Uterus (tissue), 4 donors: ENCODE data around the gene ATP6AP2. TPM values are rescaled to one million over a fixed set of nuclear protein-coding genes. Genes with fewer than 3 reads are reported as not detected.

Experiments used
- DNase-seq, 2 donors: peaks; one replicate each; pipeline ENCODE4 v3.0.0-alpha.2; 2019 to 2020
- H3K27ac ChIP-seq, 2 donors: fragments of 200-600 bp; sonication (generic); 1 replicate in 1 of 2; 2 replicates in 1 of 2; pipeline ENCODE4 v1.5.1; 2016 to 2018
- H3K27me3 ChIP-seq, 2 donors: fragments of 200-600 bp; sonication (generic); one replicate each; pipeline ENCODE4 v1.5.1; 2018 to 2019; ENCODE audit warnings: control low read depth in 1 of 2
- H3K36me3 ChIP-seq, 2 donors: fragments of 200-600 bp; sonication (generic); one replicate each; pipeline ENCODE4 v1.5.1; 2019; ENCODE audit warnings: control low read depth in 1 of 2
- H3K4me1 ChIP-seq, 2 donors: fragments of 200-600 bp; sonication (generic); one replicate each; pipeline ENCODE4 v1.5.1; 2018 to 2019; ENCODE audit warnings: control low read depth in 1 of 2
- H3K4me3 ChIP-seq, 2 donors: fragments of 200-600 bp; sonication (generic); 1 replicate in 1 of 2; 2 replicates in 1 of 2; pipeline ENCODE4 v1.5.1; 2018 to 2019; ENCODE audit warnings: mild to moderate bottlenecking in 1 of 2
- H3K9me3 ChIP-seq, 2 donors: fragments of 200-600 bp; sonication (generic); one replicate each; pipeline ENCODE4 v1.5.1; 2019; ENCODE audit warnings: control low read depth in 1 of 2
- POLR2A ChIP-seq, 2 donors: fragments of 450-650 bp; IDR thresholded peaks; one replicate each; pipeline ENCODE4 v1.6.1; 2016; ENCODE audit warnings: antibody characterized with exemption in 2 of 2, mild to moderate bottlenecking in 1 of 2, moderate library complexity in 1 of 2
- intact Hi-C: fragments of 100-400 bp; cut with DNase I; formaldehyde crosslinking; loops from one replicate; pipeline ENCODE4 v1.15.1; 2023; ENCODE audit warnings: low total_unique reads
- total RNA-seq, 4 donors: library from RNA; depleted of rRNA in 3 of 4; stranded (reverse); fragments of >200 nt in 3 of 4; gene quantifications; one replicate each; pipeline versions ENCODE4 v1.1.0 to v1.2.4, GENCODE V29; 2014 to 2023
- TF ChIP-seq, protein P1 (sequence below), 4 experiments: fragments of 200-600 bp in 2 of 4; fragments of 450-650 bp in 2 of 4; sonication (generic) in 2 of 4; IDR thresholded peaks; one replicate each; pipeline ENCODE4 v1.5.1; 2016 to 2019; ENCODE audit warnings: antibody characterized with exemption in 4 of 4, mild to moderate bottlenecking in 2 of 4, moderate library complexity in 1 of 4
- donor health status: DM: yes; HTN: yes; CAD: no.

The ATP6AP2 gene
- total RNA-seq, 4 donors from 2014 or later = 66.8 to 130 (median 94.5) TPM

DNA sequence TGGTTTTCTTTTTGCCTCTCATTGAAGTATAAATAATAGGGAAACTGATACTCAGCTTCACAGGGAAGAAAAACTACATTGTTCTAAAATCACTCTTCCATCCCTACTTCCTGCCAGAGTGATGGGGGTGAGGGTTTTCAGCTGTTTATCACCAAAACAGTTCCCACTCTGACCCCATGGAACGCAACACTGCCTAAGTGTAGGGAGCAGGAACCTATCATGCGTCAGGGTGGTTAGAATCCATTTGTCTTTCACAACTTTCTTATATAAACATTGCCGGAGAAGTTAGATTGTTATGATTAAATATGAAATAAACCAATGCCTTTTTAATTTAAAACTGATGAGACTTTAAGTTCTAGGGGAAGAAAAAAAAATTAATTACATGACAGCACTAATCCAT lies 26.6 kb downstream of the ATP6AP2 start:
- Histone ChIP-seq H3K4me1 (no peaks in the 10 kb centered on the region), H3K9me3 (no peaks in the 10 kb centered on the region), H3K4me3 (no peak overlapping the region), H3K27ac (no peak overlapping the region), H3K36me3 (no peaks in the 10 kb centered on the region), H3K27me3 (no peaks in the 10 kb centered on the region)
- TF ChIP-seq, protein P1, sequence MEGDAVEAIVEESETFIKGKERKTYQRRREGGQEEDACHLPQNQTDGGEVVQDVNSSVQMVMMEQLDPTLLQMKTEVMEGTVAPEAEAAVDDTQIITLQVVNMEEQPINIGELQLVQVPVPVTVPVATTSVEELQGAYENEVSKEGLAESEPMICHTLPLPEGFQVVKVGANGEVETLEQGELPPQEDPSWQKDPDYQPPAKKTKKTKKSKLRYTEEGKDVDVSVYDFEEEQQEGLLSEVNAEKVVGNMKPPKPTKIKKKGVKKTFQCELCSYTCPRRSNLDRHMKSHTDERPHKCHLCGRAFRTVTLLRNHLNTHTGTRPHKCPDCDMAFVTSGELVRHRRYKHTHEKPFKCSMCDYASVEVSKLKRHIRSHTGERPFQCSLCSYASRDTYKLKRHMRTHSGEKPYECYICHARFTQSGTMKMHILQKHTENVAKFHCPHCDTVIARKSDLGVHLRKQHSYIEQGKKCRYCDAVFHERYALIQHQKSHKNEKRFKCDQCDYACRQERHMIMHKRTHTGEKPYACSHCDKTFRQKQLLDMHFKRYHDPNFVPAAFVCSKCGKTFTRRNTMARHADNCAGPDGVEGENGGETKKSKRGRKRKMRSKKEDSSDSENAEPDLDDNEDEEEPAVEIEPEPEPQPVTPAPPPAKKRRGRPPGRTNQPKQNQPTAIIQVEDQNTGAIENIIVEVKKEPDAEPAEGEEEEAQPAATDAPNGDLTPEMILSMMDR (IDR thresholded peaks at IDR 0.05) = no peak
- intact Hi-C loops = no loop called here
- no peak for DNase-seq

GRCh38 chrX:40612511-40612910 lies 31.7 kb downstream of the ATP6AP2 start:
- TF ChIP-seq, protein P1 (IDR thresholded peaks at IDR 0.05) = no peak
- no peak for TF ChIP-seq POLR2A (IDR thresholded peaks at IDR 0.05)
- no peaks in the 10 kb centered on the region for H3K4me1 ChIP-seq
- H3K27ac ChIP-seq = no peak overlapping the region
- H3K27me3 ChIP-seq = peaks cover 0 to 6% of the 10 kb centered on the region in 2 donors
- H3K9me3 ChIP-seq = no peaks in the 10 kb centered on the region
- H3K36me3 ChIP-seq = no peaks in the 10 kb centered on the region
- intact Hi-C loops = no loop called here
- no peak for DNase-seq
- no peak overlapping the region for H3K4me3 ChIP-seq

DNA sequence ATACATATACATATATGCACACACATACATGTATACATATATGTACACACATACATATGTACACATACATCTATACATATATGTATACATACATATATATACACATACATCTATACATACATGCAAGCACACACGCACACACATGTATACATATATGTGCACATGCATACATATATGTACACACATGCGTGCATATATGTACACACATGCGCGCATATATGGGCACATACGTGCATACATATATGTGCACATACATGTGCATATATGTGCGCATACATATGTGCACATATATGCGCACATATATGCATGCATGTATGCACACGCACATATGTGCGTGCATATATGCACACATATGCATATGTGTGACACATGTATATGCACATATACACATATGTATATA lies 35.2 kb downstream of the ATP6AP2 start:
- H3K9me3 ChIP-seq = no peaks in the 10 kb centered on the region
- no peaks in the 10 kb centered on the region for H3K4me1 ChIP-seq
- no peak overlapping the region for H3K27ac ChIP-seq
- intact Hi-C loops = no loop called here
- peaks cover 0 to 6% of the 10 kb centered on the region in 2 donors for H3K27me3 ChIP-seq
- H3K4me3 ChIP-seq = no peak overlapping the region
- H3K36me3 ChIP-seq = no peaks in the 10 kb centered on the region
- TF ChIP-seq, protein P1 (IDR thresholded peaks at IDR 0.05) = no peak
- TF ChIP-seq POLR2A (IDR thresholded peaks at IDR 0.05) = no peak
- no peak for DNase-seq

- DNase-seq = no peak
- no peak for TF ChIP-seq POLR2A (IDR thresholded peaks at IDR 0.05)
- TF ChIP-seq, protein P1 (IDR thresholded peaks at IDR 0.05) = no peak
- H3K9me3 ChIP-seq = no peaks in the 10 kb centered on the region
- no peaks in the 10 kb centered on the region for H3K36me3 ChIP-seq
- intact Hi-C loops = no loop called here
- H3K4me1 ChIP-seq = no peaks in the 10 kb centered on the region
- no peak overlapping the region for H3K4me3 ChIP-seq
- H3K27ac ChIP-seq = no peak overlapping the region
- H3K27me3 ChIP-seq = peaks cover 0 to 6% of the 10 kb centered on the region in 2 donors
Observed at GRCh38 chrX:40617566-40617965, 36.8 kb downstream of the ATP6AP2 start.

DNA sequence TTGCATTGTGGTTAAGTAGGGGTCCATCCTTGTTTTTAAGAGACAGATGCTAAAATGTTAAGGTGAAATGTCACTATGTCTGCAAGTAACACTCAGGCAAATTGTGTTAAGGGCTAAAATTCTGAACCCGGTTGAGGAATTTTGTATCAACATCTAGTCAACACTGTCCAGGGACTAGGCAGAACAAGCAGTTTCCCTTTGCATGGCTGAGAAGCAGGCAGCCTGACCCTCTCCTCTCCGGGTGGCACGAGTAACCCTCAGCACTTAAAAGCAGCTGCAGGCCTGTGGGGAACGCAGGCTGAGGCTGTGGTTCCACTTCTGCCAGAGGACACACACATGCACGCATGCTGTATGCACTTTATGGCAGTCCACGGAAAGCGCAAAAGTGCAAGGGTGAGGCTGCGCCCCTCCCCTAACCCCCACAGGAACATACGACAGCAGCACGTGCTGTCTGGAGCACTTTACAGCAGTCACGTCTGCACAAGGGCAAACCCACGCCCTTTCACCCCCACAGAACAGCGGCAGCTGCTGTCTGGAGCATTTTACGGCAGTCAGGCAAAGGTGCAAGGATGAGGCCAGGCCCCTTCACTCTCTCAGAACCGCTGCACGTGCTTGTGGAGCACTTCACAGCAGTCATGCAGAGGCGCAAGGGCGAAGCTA lies 41.8 kb downstream of the ATP6AP2 start:
- DNase-seq = no peak
- Histone ChIP-seq H3K27me3 (no peaks in the 10 kb centered on the region), H3K4me1 (no peaks in the 10 kb centered on the region), H3K9me3 (no peaks in the 10 kb centered on the region), H3K4me3 (no peak overlapping the region), H3K27ac (no peak overlapping the region), H3K36me3 (no peaks in the 10 kb centered on the region)
- TF ChIP-seq POLR2A (IDR thresholded peaks at IDR 0.05) = no peak
- TF ChIP-seq, protein P1 (IDR thresholded peaks at IDR 0.05) = no peak
- intact Hi-C loops = no loop called here
